MM.1S (cell line): ENCODE data around the gene FFAR2.

ENCODE experiments used
- CTCF ChIP-seq: fragments of 300-600 bp; sonication (generic); IDR thresholded peaks from 2 replicates; pipeline ENCODE4 v1.5.1; 2016; ENCODE audit warnings: antibody characterized with exemption, low read length, mixed read lengths
- EZH2 ChIP-seq: fragments of 300-600 bp; sonication (generic); optimal IDR thresholded peaks from 2 replicates; pipeline ENCODE3; 2017; ENCODE audit warnings: low read depth, mild to moderate bottlenecking, antibody characterized with exemption, low read length, mixed read lengths
- EZH2phosphoT487 ChIP-seq: fragments of 300-600 bp; sonication (generic); IDR thresholded peaks from 2 replicates; pipeline ENCODE4 v1.6.1; 2018; ENCODE audit warnings: antibody characterized with exemption, low read length

DNA sequence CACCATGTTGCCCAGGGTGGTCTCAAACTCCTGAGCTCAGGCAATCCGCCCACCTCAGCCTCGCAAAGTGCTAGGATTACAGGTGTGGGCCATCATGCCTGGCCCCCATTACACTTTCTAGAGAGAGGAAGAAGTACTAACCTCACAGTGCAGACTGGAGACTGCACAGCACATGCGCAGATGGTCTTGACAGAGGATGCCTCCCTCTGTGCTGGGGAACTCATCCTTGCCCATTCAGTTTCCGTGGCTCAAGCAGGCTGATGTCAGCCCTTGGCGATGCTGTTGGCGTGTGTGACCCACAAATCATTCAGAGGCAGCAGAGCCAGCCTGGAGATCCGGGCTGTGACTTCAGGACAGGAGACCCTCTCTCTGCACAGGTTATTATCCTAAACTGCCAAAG is 14.6 kb upstream of the FFAR2 start:
- TF ChIP-seq CTCF (no peak), EZH2 (no peak), EZH2phosphoT487 (no peak)
